WTC11 (cell line): ENCODE data around the gene OBSCN. TPM values are rescaled to one million over a fixed set of nuclear protein-coding genes. Genes with fewer than 3 reads are reported as not detected.

Source experiments
- ATAC-seq: fragments of 200-7000 bp; cut with Tn5 transposase; 2 replicates; pipeline ENCODE4 v1.10.0; 2021; ENCODE audit warnings: mild to moderate bottlenecking, moderate library complexity
- CTCF ChIA-PET: fragments of 300-600 bp; sonication (Branson Sonifier 250); formaldehyde crosslinking; loops from one replicate; lab custom pipeline; 2021; ENCODE audit warnings: antibody characterized with exemption; lab: Charles Lee
- POLR2A ChIA-PET: fragments of 350-600 bp; sonication (Branson Sonifier 250); formaldehyde crosslinking; loops from one replicate; lab custom pipeline; 2021; ENCODE audit warnings: antibody characterized with exemption; lab: Charles Lee
- DNase-seq: peaks from one replicate; pipeline ENCODE4 v3.0.0; 2021; ENCODE audit warnings: low spot score
- H3K27ac Mint-ChIP-seq: 2 replicates; pipeline ENCODE4 v1.8.0; 2021; ENCODE audit warnings: mixed read lengths
- H3K27me3 Mint-ChIP-seq: 2 replicates; pipeline ENCODE4 v1.8.0; 2021; ENCODE audit warnings: low read depth, mild to moderate bottlenecking, moderate library complexity, mixed read lengths
- H3K36me3 Mint-ChIP-seq: 2 replicates; pipeline ENCODE4 v1.8.0; 2021; ENCODE audit warnings: mixed read lengths
- H3K4me1 Mint-ChIP-seq: 2 replicates; pipeline ENCODE4 v1.8.0; 2022; ENCODE audit warnings: mixed read lengths
- H3K4me3 Mint-ChIP-seq: 2 replicates; pipeline ENCODE4 v1.8.0; 2021; ENCODE audit warnings: mild to moderate bottlenecking, moderate library complexity, mixed read lengths
- H3K9me3 Mint-ChIP-seq: 2 replicates; pipeline ENCODE4 v1.8.0; 2021; ENCODE audit warnings: mixed read lengths
- CREB1 ChIP-seq: sonication (generic); formaldehyde crosslinking; IDR thresholded peaks from 2 replicates; pipeline ENCODE4 v1.8.0; 2023; ENCODE audit warnings: mild to moderate bottlenecking, missing genetic modification reagents
- CTCF ChIP-seq: fragments of 200-600 bp; IDR thresholded peaks from 2 replicates; pipeline ENCODE4 v1.8.0; 2022; ENCODE audit warnings: antibody characterized with exemption
- EMX1 ChIP-seq: fragments of 250-450 bp; sonication (Bioruptor Pico); IDR thresholded peaks from 2 replicates; pipeline ENCODE4 v1.8.0; 2021; ENCODE audit warnings: mild to moderate bottlenecking
- FOXP4 ChIP-seq: sonication (generic); formaldehyde crosslinking; IDR thresholded peaks from 2 replicates; pipeline ENCODE4 v1.8.0; 2022; ENCODE audit warnings: mild to moderate bottlenecking, missing genetic modification reagents
- GTF2I ChIP-seq: fragments of 250-450 bp; sonication (Bioruptor Pico); conservative IDR thresholded peaks from 2 replicates; pipeline ENCODE4 v1.4.0; 2021; ENCODE audit warnings: mild to moderate bottlenecking
- HMGXB4 ChIP-seq: sonication (generic); formaldehyde crosslinking; IDR thresholded peaks from 2 replicates; pipeline ENCODE4 v1.8.1; 2023; ENCODE audit warnings: mild to moderate bottlenecking, moderate library complexity, missing genetic modification reagents
- KAT7 ChIP-seq: sonication (generic); formaldehyde crosslinking; IDR thresholded peaks from 2 replicates; pipeline ENCODE4 v1.8.1; 2023; ENCODE audit warnings: missing genetic modification reagents, mild to moderate bottlenecking, borderline replicate concordance
- NFE2L1 ChIP-seq: sonication (generic); formaldehyde crosslinking; IDR thresholded peaks from 2 replicates; pipeline ENCODE4 v1.8.1; 2023; ENCODE audit warnings: missing genetic modification reagents
- NFYB ChIP-seq: sonication (generic); formaldehyde crosslinking; conservative IDR thresholded peaks from 2 replicates; pipeline ENCODE4 v1.8.0; 2022; ENCODE audit warnings: low read depth, missing genetic modification reagents
- NR1H2 ChIP-seq: sonication (generic); formaldehyde crosslinking; IDR thresholded peaks from 2 replicates; pipeline ENCODE4 v1.9.0; 2021; ENCODE audit warnings: mild to moderate bottlenecking, moderate library complexity, missing genetic modification reagents
- RORB ChIP-seq: fragments of 250-450 bp; sonication (Bioruptor Pico); IDR thresholded peaks from 2 replicates; pipeline ENCODE4 v1.9.0; 2021; ENCODE audit warnings: mild to moderate bottlenecking
- SMAD3 ChIP-seq: sonication (generic); formaldehyde crosslinking; IDR thresholded peaks from 2 replicates; pipeline ENCODE4 v1.8.0; 2022; ENCODE audit warnings: missing genetic modification reagents, mild to moderate bottlenecking, borderline replicate concordance
- SMAD4 ChIP-seq: sonication (generic); formaldehyde crosslinking; IDR thresholded peaks from 2 replicates; pipeline ENCODE4 v1.8.0; 2022; ENCODE audit warnings: mild to moderate bottlenecking, missing genetic modification reagents
- STAT6 ChIP-seq: sonication (generic); formaldehyde crosslinking; conservative IDR thresholded peaks from 2 replicates; pipeline ENCODE4 v1.8.1; 2023; ENCODE audit warnings: mild to moderate bottlenecking, low read depth, missing genetic modification reagents, moderate library complexity
- TCF7 ChIP-seq: sonication (generic); formaldehyde crosslinking; IDR thresholded peaks from 2 replicates; pipeline ENCODE4 v1.8.0; 2022; ENCODE audit warnings: mild to moderate bottlenecking, low read depth, missing genetic modification reagents, moderate library complexity
- TP53 ChIP-seq: sonication (generic); formaldehyde crosslinking; IDR thresholded peaks from 2 replicates; pipeline ENCODE4 v1.8.1; 2023; ENCODE audit warnings: mild to moderate bottlenecking, missing genetic modification reagents
- USF1 ChIP-seq: sonication (generic); formaldehyde crosslinking; IDR thresholded peaks from 2 replicates; pipeline ENCODE4 v1.8.0; 2022; ENCODE audit warnings: mild to moderate bottlenecking, missing genetic modification reagents
- ZNF416 ChIP-seq: fragments of 250-450 bp; sonication (Bioruptor Pico); IDR thresholded peaks from 2 replicates; pipeline ENCODE4 v1.9.0; 2021; ENCODE audit warnings: mild to moderate bottlenecking, inconsistent platforms
- total RNA-seq: library from RNA; stranded (reverse); gene quantifications from 3 replicates; pipeline ENCODE4 v1.2.3, GENCODE V29; 2021

The OBSCN gene
- total RNA-seq, 1 experiment from 2014 or later, result 38.8 TPM

- TF ChIP-seq STAT6, result no peak
- no peak for TF ChIP-seq USF1
- no peak for TF ChIP-seq TP53 (CRISPR knock-in tag)
- TF ChIP-seq NFE2L1 (CRISPR knock-in tag), result no peak
- TF ChIP-seq SMAD4, result no peak
- TF ChIP-seq FOXP4, result no peak
- no peak for TF ChIP-seq TCF7
These were observed 64.5 kb downstream of the OBSCN start (continued) for GRCh38 chr1:228272331-228272791.

- Mint-ChIP-seq H3K27me3 (peaks cover 9% of the 10 kb centered on the region), H3K4me1 (peaks cover 5% of the 10 kb centered on the region; the same call in 1 of the 2 replicates), H3K4me3 (no peak overlapping the region), H3K36me3 (no peaks in the 10 kb centered on the region; the same call in 1 of the 2 replicates), H3K9me3 (no peaks in the 10 kb centered on the region), H3K27ac (no peak overlapping the region)
- TF ChIP-seq NR1H2 (CRISPR knock-in tag), result no peak
- POLR2A ChIA-PET, result no interaction called here
- CTCF ChIA-PET, result interaction anchor here (0.8 to 1.8 kb wide), 5 partner anchors 8 to 142 kb away, joined by 3 to 8 read pairs (median 4); no protein-coding TSS in a partner anchor
- ATAC-seq (no peak), DNase-seq (no peak)
These were observed 65.2 kb downstream of the OBSCN start for GRCh38 chr1:228272831-228273571.

- Mint-ChIP-seq H3K4me1 (peaks cover 5% of the 10 kb centered on the region; the same call in 1 of the 2 replicates), H3K27me3 (peaks cover 9% of the 10 kb centered on the region), H3K9me3 (no peaks in the 10 kb centered on the region), H3K27ac (no peak overlapping the region), H3K4me3 (no peak overlapping the region), H3K36me3 (no peaks in the 10 kb centered on the region; the same call in 1 of the 2 replicates)
- POLR2A ChIA-PET, result no interaction called here
- ATAC-seq (no peak), DNase-seq (no peak)
- CTCF ChIA-PET, result interaction anchor here (0.8 to 1.8 kb wide), 5 partner anchors 9 to 143 kb away, joined by 3 to 8 read pairs (median 4); no protein-coding TSS in a partner anchor
- no peak for TF ChIP-seq KAT7
- TF ChIP-seq RORB (CRISPR knock-in tag), result no peak
- TF ChIP-seq ZNF416 (CRISPR knock-in tag), result no peak
- no peak for TF ChIP-seq HMGXB4 (CRISPR knock-in tag)
- TF ChIP-seq CTCF, result no peak
- TF ChIP-seq SMAD3 (CRISPR knock-in tag), result no peak
- no peak for TF ChIP-seq TCF7
- no peak for TF ChIP-seq GTF2I (CRISPR knock-in tag)
- no peak for TF ChIP-seq NFYB
- no peak for TF ChIP-seq CREB1 (CRISPR knock-in tag)
- TF ChIP-seq EMX1, result no peak
These were observed 66.0 kb downstream of the OBSCN start for GRCh38 chr1:228273720-228274451.
